Adrenal gland (tissue), 5 donors: ENCODE measurements around the gene PARP2.

Experiments
- POLR2A ChIP-seq, 2 donors: fragments of 450-650 bp; IDR thresholded peaks; one replicate each; pipeline ENCODE4 v1.6.1; 2017; ENCODE audit warnings: antibody characterized with exemption in 2 of 2, mild to moderate bottlenecking in 2 of 2, moderate library complexity in 1 of 2
- TF ChIP-seq, protein P1 (sequence below), 6 experiments: fragments of 450-650 bp in 4 of 6; fragments of 200-600 bp in 2 of 6; sonication (generic) in 1 of 6; IDR thresholded peaks; 1 replicate in 5 of 6; 2 replicates in 1 of 6; pipeline versions ENCODE4 v1.5.1 to v1.8.0; 2016 to 2021; ENCODE audit warnings: antibody characterized with exemption in 6 of 6, mild to moderate bottlenecking in 2 of 6, moderate library complexity in 1 of 6
- donor health status: DM: no; HTN: no; CAD: no.

GRCh38 chr14:20329355-20329754 is 14.1 kb upstream of the PARP2 start:
- TF ChIP-seq, protein P1, sequence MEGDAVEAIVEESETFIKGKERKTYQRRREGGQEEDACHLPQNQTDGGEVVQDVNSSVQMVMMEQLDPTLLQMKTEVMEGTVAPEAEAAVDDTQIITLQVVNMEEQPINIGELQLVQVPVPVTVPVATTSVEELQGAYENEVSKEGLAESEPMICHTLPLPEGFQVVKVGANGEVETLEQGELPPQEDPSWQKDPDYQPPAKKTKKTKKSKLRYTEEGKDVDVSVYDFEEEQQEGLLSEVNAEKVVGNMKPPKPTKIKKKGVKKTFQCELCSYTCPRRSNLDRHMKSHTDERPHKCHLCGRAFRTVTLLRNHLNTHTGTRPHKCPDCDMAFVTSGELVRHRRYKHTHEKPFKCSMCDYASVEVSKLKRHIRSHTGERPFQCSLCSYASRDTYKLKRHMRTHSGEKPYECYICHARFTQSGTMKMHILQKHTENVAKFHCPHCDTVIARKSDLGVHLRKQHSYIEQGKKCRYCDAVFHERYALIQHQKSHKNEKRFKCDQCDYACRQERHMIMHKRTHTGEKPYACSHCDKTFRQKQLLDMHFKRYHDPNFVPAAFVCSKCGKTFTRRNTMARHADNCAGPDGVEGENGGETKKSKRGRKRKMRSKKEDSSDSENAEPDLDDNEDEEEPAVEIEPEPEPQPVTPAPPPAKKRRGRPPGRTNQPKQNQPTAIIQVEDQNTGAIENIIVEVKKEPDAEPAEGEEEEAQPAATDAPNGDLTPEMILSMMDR (IDR thresholded peaks at IDR 0.05), result no peak
- no peak for TF ChIP-seq POLR2A (IDR thresholded peaks at IDR 0.05)
